MM.1S (cell line): ENCODE data around the gene GRB10.

Source experiments
- DNase-seq: peaks from one replicate; pipeline ENCODE4 v3.0.0-alpha.2; 2015
- H2AFZ ChIP-seq: fragments of 300-600 bp; sonication (generic); 2 replicates; pipeline ENCODE4 v1.6.0; 2016; ENCODE audit warnings: antibody characterized with exemption, low read length
- H3F3A ChIP-seq: fragments of 300-600 bp; sonication (generic); 2 replicates; pipeline ENCODE4 v1.6.1; 2016; ENCODE audit warnings: mild to moderate bottlenecking, antibody characterized with exemption, low read length, moderate library complexity, mixed read lengths; ENCODE audit not compliant: insufficient read depth
- H3K27ac ChIP-seq: fragments of 300-600 bp; sonication (generic); 2 replicates; pipeline ENCODE4 v1.5.1; 2016; ENCODE audit warnings: mild to moderate bottlenecking, low read length
- H3K27me3 ChIP-seq: fragments of 300-600 bp; sonication (generic); replicated peaks from 2 replicates; pipeline ENCODE4 v1.6.0; 2016; ENCODE audit warnings: low read length; ENCODE audit not compliant: insufficient read depth
- H3K36me3 ChIP-seq: fragments of 300-600 bp; sonication (generic); replicated peaks from 2 replicates; pipeline ENCODE4 v1.6.1; 2016; ENCODE audit warnings: mild to moderate bottlenecking, low read length, mixed read lengths; ENCODE audit not compliant: insufficient read depth
- H3K4me1 ChIP-seq: fragments of 300-600 bp; sonication (generic); 2 replicates; pipeline ENCODE4 v1.6.1; 2016; ENCODE audit warnings: low read length, mixed read lengths
- H3K4me2 ChIP-seq: fragments of 300-600 bp; sonication (generic); 2 replicates; pipeline ENCODE4 v1.6.0; 2016; ENCODE audit warnings: low read depth, low read length
- H3K4me3 ChIP-seq: fragments of 300-600 bp; sonication (generic); 2 replicates; pipeline ENCODE4 v1.5.1; 2016; ENCODE audit warnings: low read length, mixed read lengths
- H3K79me2 ChIP-seq: fragments of 300-600 bp; sonication (generic); 2 replicates; pipeline ENCODE4 v1.6.1; 2016; ENCODE audit warnings: mixed run types, low read length, mixed read lengths
- H3K9ac ChIP-seq: fragments of 300-600 bp; sonication (generic); 2 replicates; pipeline ENCODE4 v1.6.1; 2016; ENCODE audit warnings: low read length, mixed read lengths
- H3K9me2 ChIP-seq: fragments of 300-600 bp; sonication (generic); replicated peaks from 2 replicates; pipeline ENCODE4 v1.6.1; 2016; ENCODE audit warnings: mild to moderate bottlenecking, low read length, mixed read lengths; ENCODE audit not compliant: insufficient read depth
- H3K9me3 ChIP-seq: fragments of 300-600 bp; sonication (generic); replicated peaks from 2 replicates; pipeline ENCODE4 v1.6.1; 2016; ENCODE audit warnings: mild to moderate bottlenecking, low read length, mixed read lengths; ENCODE audit not compliant: insufficient read depth
- H4K20me1 ChIP-seq: fragments of 300-600 bp; sonication (generic); 2 replicates; pipeline ENCODE4 v1.6.1; 2016; ENCODE audit warnings: mild to moderate bottlenecking, low read length, moderate library complexity, mixed read lengths; ENCODE audit not compliant: insufficient read depth
- CTCF ChIP-seq: fragments of 300-600 bp; sonication (generic); IDR thresholded peaks from 2 replicates; pipeline ENCODE4 v1.5.1; 2016; ENCODE audit warnings: antibody characterized with exemption, low read length, mixed read lengths
- EZH2 ChIP-seq: fragments of 300-600 bp; sonication (generic); optimal IDR thresholded peaks from 2 replicates; pipeline ENCODE3; 2017; ENCODE audit warnings: low read depth, mild to moderate bottlenecking, antibody characterized with exemption, low read length, mixed read lengths
- EZH2phosphoT487 ChIP-seq: fragments of 300-600 bp; sonication (generic); IDR thresholded peaks from 2 replicates; pipeline ENCODE4 v1.6.1; 2018; ENCODE audit warnings: antibody characterized with exemption, low read length

Gene GRB10

GRCh38 chr7:50756180-50756579, 26.5 kb downstream of the GRB10 start:
- no peaks in the 10 kb centered on the region for H4K20me1 ChIP-seq

GRCh38 chr7:50754684-50755083, 28.0 kb downstream of the GRB10 start:
- Histone ChIP-seq H3K27ac (no peak overlapping the region), H3K4me2 (no peak overlapping the region), H3K4me1 (no peaks in the 10 kb centered on the region), H3K9me2 (no peaks in the 10 kb centered on the region), H3K27me3 (no peaks in the 10 kb centered on the region), H3K36me3 (no peaks in the 10 kb centered on the region), H3K9ac (no peak overlapping the region), H4K20me1 (no peaks in the 10 kb centered on the region), H3K4me3 (no peak overlapping the region), H3K9me3 (no peaks in the 10 kb centered on the region), H2AFZ (no peak overlapping the region), H3F3A (no peaks in the 10 kb centered on the region), H3K79me2 (no peaks in the 10 kb centered on the region)
- DNase-seq: no peak
- TF ChIP-seq EZH2 (no peak), EZH2phosphoT487 (no peak), CTCF (no peak)

More at GRCh38 chr7:50756180-50756579, 26.5 kb downstream of the GRB10 start:
- no peaks in the 10 kb centered on the region for H3K9me3 ChIP-seq
- DNase-seq: no peak
- H2AFZ ChIP-seq: no peak overlapping the region
- H3K4me1 ChIP-seq: no peaks in the 10 kb centered on the region
- no peaks in the 10 kb centered on the region for H3K9me2 ChIP-seq
- TF ChIP-seq EZH2: no peak
- TF ChIP-seq EZH2phosphoT487: no peak
- no peak for TF ChIP-seq CTCF
- H3K79me2 ChIP-seq: no peaks in the 10 kb centered on the region
- H3K4me2 ChIP-seq: no peak overlapping the region
- no peak overlapping the region for H3K27ac ChIP-seq
- H3K9ac ChIP-seq: no peak overlapping the region
- no peaks in the 10 kb centered on the region for H3F3A ChIP-seq
- H3K4me3 ChIP-seq: no peak overlapping the region
- H3K36me3 ChIP-seq: no peaks in the 10 kb centered on the region
- no peaks in the 10 kb centered on the region for H3K27me3 ChIP-seq

GRCh38 chr7:50754241-50754640, 28.5 kb downstream of the GRB10 start:
- no peak overlapping the region for H3K4me3 ChIP-seq
- no peak overlapping the region for H3K27ac ChIP-seq
- H4K20me1 ChIP-seq: no peaks in the 10 kb centered on the region
- no peaks in the 10 kb centered on the region for H3K79me2 ChIP-seq
- H3K36me3 ChIP-seq: no peaks in the 10 kb centered on the region
- H3K9ac ChIP-seq: no peak overlapping the region
- H3F3A ChIP-seq: no peaks in the 10 kb centered on the region
- no peak for TF ChIP-seq CTCF
- TF ChIP-seq EZH2phosphoT487: no peak
- no peaks in the 10 kb centered on the region for H3K27me3 ChIP-seq
- H3K9me3 ChIP-seq: no peaks in the 10 kb centered on the region
- no peak overlapping the region for H2AFZ ChIP-seq
- no peaks in the 10 kb centered on the region for H3K9me2 ChIP-seq
- H3K4me1 ChIP-seq: no peaks in the 10 kb centered on the region
- DNase-seq: no peak
- no peak overlapping the region for H3K4me2 ChIP-seq
